Fibroblast of lung (primary cell): ENCODE measurements around the gene KLHDC7B. TPM values are rescaled to one million over a fixed set of nuclear protein-coding genes. Genes with fewer than 3 reads are reported as not detected.

Experiments
- DNase-seq, 2 donors: peaks; one replicate each; pipeline versions ENCODE4 v3.0.0 to v3.0.0-alpha.2; 2010; ENCODE audit warnings: low read depth in 2 of 2
- H2AFZ ChIP-seq: 2 replicates; pipeline ENCODE4 v1.5.1; 2012; ENCODE audit warnings: low read length, control low read depth, inconsistent platforms
- H3K27ac ChIP-seq: 2 replicates; pipeline ENCODE4 v1.5.1; 2011; ENCODE audit warnings: low read length, control low read depth; ENCODE audit not compliant: insufficient read depth
- H3K27me3 ChIP-seq: 2 replicates; pipeline ENCODE4 v1.5.1; 2011; ENCODE audit warnings: mild to moderate bottlenecking, low read length; ENCODE audit not compliant: control insufficient read depth, insufficient read depth
- H3K36me3 ChIP-seq: 2 replicates; pipeline ENCODE4 v1.5.1; 2011; ENCODE audit warnings: low read length; ENCODE audit not compliant: control insufficient read depth, insufficient read depth
- H3K4me1 ChIP-seq: 2 replicates; pipeline ENCODE4 v1.5.1; 2011; ENCODE audit warnings: low read length; ENCODE audit not compliant: control insufficient read depth, insufficient read depth; ENCODE audit errors: extremely low read depth
- H3K4me2 ChIP-seq: 2 replicates; pipeline ENCODE4 v1.5.1; 2011; ENCODE audit warnings: low read length, control low read depth; ENCODE audit not compliant: insufficient read depth; ENCODE audit errors: extremely low read depth
- H3K4me3 ChIP-seq, 4 experiments: fragments of 200-600 bp in 1 of 4; sonication (generic) in 1 of 4; replicated peaks in 1 of 4; 2 replicates each; pipeline ENCODE4 v1.5.1; 2011 to 2016; ENCODE audit warnings: low read length in 4 of 4, low read depth in 3 of 4, mild to moderate bottlenecking in 3 of 4, control low read depth in 2 of 4, inconsistent platforms in 1 of 4, mixed read lengths in 1 of 4; ENCODE audit not compliant: insufficient read depth in 1 of 4; ENCODE audit errors: control extremely low read depth in 1 of 4
- H3K79me2 ChIP-seq: 2 replicates; pipeline ENCODE4 v1.5.1; 2012; ENCODE audit warnings: mild to moderate bottlenecking, low read length, inconsistent platforms; ENCODE audit not compliant: control insufficient read depth, insufficient read depth
- H3K9ac ChIP-seq: 2 replicates; pipeline ENCODE4 v1.5.1; 2011; ENCODE audit warnings: mild to moderate bottlenecking, low read length, control low read depth; ENCODE audit not compliant: insufficient read depth
- H3K9me3 ChIP-seq: 2 replicates; pipeline ENCODE4 v1.5.1; 2012; ENCODE audit warnings: low read depth, low read length; ENCODE audit not compliant: control insufficient read depth, insufficient read depth
- H4K20me1 ChIP-seq: 2 replicates; pipeline ENCODE4 v1.5.1; 2011; ENCODE audit warnings: low read length; ENCODE audit not compliant: control insufficient read depth, insufficient read depth; ENCODE audit errors: extremely low read depth
- EZH2 ChIP-seq: IDR thresholded peaks from 2 replicates; pipeline ENCODE4 v1.5.1; 2012; ENCODE audit warnings: low read length, control low read depth, mild to moderate bottlenecking; ENCODE audit errors: missing control alignments
- polyA plus RNA-seq, 2 donors: library from polyadenylated mRNA; depleted of rRNA in 1 of 2; stranded (reverse) in 1 of 2; unstranded in 1 of 2; fragments of >200 nt; gene quantifications; 2 replicates each; pipeline ENCODE4 v1.2.1, GENCODE V29; 2011 to 2012; ENCODE audit warnings: missing spikeins in 1 of 2
- total RNA-seq: library from RNA; depleted of rRNA; stranded (reverse); fragments of >200 nt; gene quantifications from 2 replicates; pipeline ENCODE4 v1.2.1, GENCODE V29; 2014
- TF ChIP-seq, protein P1 (sequence below), 2 donors: IDR thresholded peaks in 1 of 2; conservative IDR thresholded peaks in 1 of 2; 1 replicate in 1 of 2; 2 replicates in 1 of 2; pipeline ENCODE4 v1.5.1; 2011 to 2012; ENCODE audit warnings: low read length in 2 of 2, control low read depth in 1 of 2, inconsistent platforms in 1 of 2, low read depth in 1 of 2, mild to moderate bottlenecking in 1 of 2

KLHDC7B gene
- total and polyA plus RNA-seq, 2 donors (not counting 1 experiment from before 2014, with no cell fraction given), result 0.17 TPM; not detected in 1

DNA sequence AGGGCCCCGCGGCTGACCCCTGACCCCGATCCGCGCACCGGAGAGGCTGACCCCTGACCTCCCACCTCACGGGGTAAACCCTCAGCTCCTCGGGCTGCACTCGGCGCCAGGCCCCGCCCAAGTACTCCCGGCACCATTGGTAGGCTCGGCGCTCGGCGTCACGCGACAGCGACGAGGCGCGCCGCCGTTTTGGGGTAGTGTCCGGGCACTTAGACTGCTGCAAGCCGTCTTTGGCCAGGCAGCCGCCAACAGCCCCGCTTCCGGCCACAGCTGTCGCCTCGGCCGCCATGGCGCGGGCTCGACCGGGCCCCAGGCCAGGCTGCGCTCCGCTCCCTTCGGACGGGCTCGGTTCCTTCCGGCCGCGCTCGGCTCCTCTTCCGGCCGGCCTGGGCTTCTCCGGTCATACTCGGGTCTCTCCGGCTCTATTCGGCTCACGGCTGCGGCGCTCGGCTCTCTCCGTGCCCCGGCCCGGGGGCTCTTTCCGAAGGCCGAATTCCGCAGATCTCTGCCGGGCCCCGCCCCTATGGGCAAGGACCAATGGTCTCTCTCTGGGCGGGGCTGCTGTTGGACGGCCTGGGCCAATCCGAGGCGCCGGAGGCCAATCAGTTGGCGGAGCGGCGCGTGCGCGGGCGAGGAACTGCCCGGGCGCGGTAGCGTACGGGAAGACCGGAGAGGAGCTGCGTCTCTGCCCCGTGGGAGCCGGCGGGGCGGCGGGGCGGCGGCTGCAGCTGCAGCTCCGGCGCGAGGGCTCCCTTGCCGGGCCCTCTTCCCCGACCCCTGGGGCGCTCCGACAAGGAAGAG lies 37.0 kb downstream of the KLHDC7B start, which contains the start of gene CHKB:
TSS of gene CHKB (minus strand) at position 357 of the 801 bp plus-strand sequence. CDS start at position 289, 68 bp downstream.
- peaks cover 8% of the 10 kb centered on the region for H3K4me1 ChIP-seq
- H3K9ac ChIP-seq, result peak within 1 kb of the TSS; percentile 97
- H3K36me3 ChIP-seq, result no peaks in the 10 kb centered on the region
- no peaks in the 10 kb centered on the region for H3K9me3 ChIP-seq
- H3K79me2 ChIP-seq, result peaks cover 2% of the 10 kb centered on the region
- peak; percentile 95 to 96 for DNase-seq
- TF ChIP-seq, protein P1, sequence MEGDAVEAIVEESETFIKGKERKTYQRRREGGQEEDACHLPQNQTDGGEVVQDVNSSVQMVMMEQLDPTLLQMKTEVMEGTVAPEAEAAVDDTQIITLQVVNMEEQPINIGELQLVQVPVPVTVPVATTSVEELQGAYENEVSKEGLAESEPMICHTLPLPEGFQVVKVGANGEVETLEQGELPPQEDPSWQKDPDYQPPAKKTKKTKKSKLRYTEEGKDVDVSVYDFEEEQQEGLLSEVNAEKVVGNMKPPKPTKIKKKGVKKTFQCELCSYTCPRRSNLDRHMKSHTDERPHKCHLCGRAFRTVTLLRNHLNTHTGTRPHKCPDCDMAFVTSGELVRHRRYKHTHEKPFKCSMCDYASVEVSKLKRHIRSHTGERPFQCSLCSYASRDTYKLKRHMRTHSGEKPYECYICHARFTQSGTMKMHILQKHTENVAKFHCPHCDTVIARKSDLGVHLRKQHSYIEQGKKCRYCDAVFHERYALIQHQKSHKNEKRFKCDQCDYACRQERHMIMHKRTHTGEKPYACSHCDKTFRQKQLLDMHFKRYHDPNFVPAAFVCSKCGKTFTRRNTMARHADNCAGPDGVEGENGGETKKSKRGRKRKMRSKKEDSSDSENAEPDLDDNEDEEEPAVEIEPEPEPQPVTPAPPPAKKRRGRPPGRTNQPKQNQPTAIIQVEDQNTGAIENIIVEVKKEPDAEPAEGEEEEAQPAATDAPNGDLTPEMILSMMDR (conservative IDR thresholded peaks at IDR 0.05 in 1 of 2, IDR thresholded peaks at IDR 0.05 in 1 of 2; ENCODE audit: low read depth in 1 of 2, low read length in 2 of 2), result no peak
- no peak for TF ChIP-seq EZH2
- peak within 1 kb of the TSS; percentile 97 for H3K4me2 ChIP-seq
- no peaks in the 10 kb centered on the region for H3K27me3 ChIP-seq
- peak within 1 kb of the TSS; percentile 95 for H3K27ac ChIP-seq
- H3K4me3 ChIP-seq, result peak within 1 kb of the TSS; percentile 77 to 84 (median 81)
- H4K20me1 ChIP-seq, result no peaks in the 10 kb centered on the region
- H2AFZ ChIP-seq, result peak within 1 kb of the TSS; percentile 83

- no peaks in the 10 kb centered on the region for H3K27me3 ChIP-seq
- H3K9ac ChIP-seq, result peak overlapping the region; percentile 62
- DNase-seq, result no peak
- peaks cover 5% of the 10 kb centered on the region for H3K4me1 ChIP-seq
- no peaks in the 10 kb centered on the region for H3K36me3 ChIP-seq
- H3K4me3 ChIP-seq, result peak overlapping the region; percentile 71 to 84 (median 81)
- H3K27ac ChIP-seq, result peak overlapping the region; percentile 52
- TF ChIP-seq EZH2, result no peak
- TF ChIP-seq, protein P1 (conservative IDR thresholded peaks at IDR 0.05 in 1 of 2, IDR thresholded peaks at IDR 0.05 in 1 of 2; ENCODE audit: low read depth in 1 of 2, low read length in 2 of 2), result peak; percentile 12 to 16
- peak overlapping the region; percentile 97 for H3K4me2 ChIP-seq
- peak overlapping the region; percentile 83 for H2AFZ ChIP-seq
- H3K9me3 ChIP-seq, result no peaks in the 10 kb centered on the region
- peaks cover 2% of the 10 kb centered on the region for H3K79me2 ChIP-seq
- no peaks in the 10 kb centered on the region for H4K20me1 ChIP-seq
These were observed 37.7 kb downstream of the KLHDC7B start for GRCh38 chr22:50583294-50583861.
